Ovary (tissue), 9 donors: ENCODE data around the gene KAZALD1. TPM values are rescaled to one million over a fixed set of nuclear protein-coding genes. Genes with fewer than 3 reads are reported as not detected.

Source experiments
- DNase-seq, 5 donors: peaks; one replicate each; pipeline ENCODE4 v3.0.0-alpha.2; 2019 to 2020
- H3K27ac ChIP-seq, 2 donors: fragments of 200-600 bp; one replicate each; pipeline versions ENCODE4 v1.5.1 to v1.8.0; 2019 to 2022
- H3K27me3 ChIP-seq: fragments of 200-600 bp; one replicate; pipeline ENCODE4 v1.8.0; 2022
- H3K36me3 ChIP-seq: fragments of 200-600 bp; sonication (generic); one replicate; pipeline ENCODE4 v1.5.1; 2019
- H3K4me1 ChIP-seq: one replicate; pipeline ENCODE4 v1.8.1; 2013; ENCODE audit warnings: mild to moderate bottlenecking, moderate library complexity; ENCODE audit not compliant: insufficient read depth
- H3K4me3 ChIP-seq: fragments of 200-600 bp; sonication (generic); one replicate; pipeline ENCODE4 v1.5.1; 2017
- H3K9me3 ChIP-seq, 2 donors: fragments of 200-600 bp in 1 of 2; sonication (generic) in 1 of 2; one replicate each; pipeline versions ENCODE4 v1.5.1 to v1.8.1; 2013 to 2019; ENCODE audit warnings: mild to moderate bottlenecking in 1 of 2, moderate library complexity in 1 of 2
- CTCF ChIP-seq, 3 donors: fragments of 450-650 bp in 2 of 3; fragments of 200-600 bp in 1 of 3; IDR thresholded peaks; one replicate each; pipeline versions ENCODE4 v1.5.1 to v1.8.0; 2016 to 2022; ENCODE audit warnings: antibody characterized with exemption in 3 of 3, mild to moderate bottlenecking in 1 of 3
- EP300 ChIP-seq: sonication (generic); formaldehyde crosslinking; IDR thresholded peaks from one replicate; pipeline ENCODE4 v1.6.1; 2017; ENCODE audit warnings: antibody characterized with exemption
- POLR2A ChIP-seq: fragments of 450-650 bp; IDR thresholded peaks from one replicate; pipeline ENCODE4 v1.6.1; 2017; ENCODE audit warnings: antibody characterized with exemption, mild to moderate bottlenecking, moderate library complexity
- WGBS, 3 donors: extraction: QIAGEN DNeasy Blood & Tissue Kit in 1 of 3; methylation state at CpG; one replicate each; pipeline versions ENCODE4 v1.1.5 to v1.1.7; 2013 to 2017; 5-methylcytosine and 5-hydroxymethylcytosine counted together
- intact Hi-C, 4 donors: fragments of 100-400 bp; cut with DNase I; formaldehyde crosslinking; loops; one replicate each; pipeline versions ENCODE4 v1.11.0 to v1.15.1; 2022 to 2023
- polyA plus RNA-seq, 2 donors: library from polyadenylated mRNA; stranded (reverse); fragments of 200-250 nt in 1 of 2; fragments of 350-450 nt in 1 of 2; fragmentation: Illumina TruSeq in 1 of 2; extraction: RNeasy Lipid Tissue Mini Kit (QIAGEN cat#74804) in 1 of 2; gene quantifications; one replicate each; pipeline ENCODE4 v1.2.3, GENCODE V29; 2013 to 2014
- total RNA-seq, 7 donors: library from RNA; depleted of rRNA in 2 of 7; stranded (reverse); fragments of >200 nt in 2 of 7; fragmentation: NEBNext Ultra II Directional in 3 of 7; extraction: Animal tissue kit (Norgen Biotek cat#: 25700) in 3 of 7; gene quantifications; one replicate each; pipeline versions ENCODE4 v1.1.0 to v1.2.4, GENCODE V29; 2016 to 2023
- donor health status: DM: no; HTN: no; CAD: no; lungs with moderate emphysema.
- donor health status: DM: no; HTN: no; CAD: no.
- donor health status: Bipolar disorder and iron deficiency.
- donor health status: DM: yes; HTN: yes; CAD: no.
- donor health status: DM: no; HTN: no; CAD: no.
- donor health status: DM: yes; HTN: yes; CAD: no.

KAZALD1 gene
- total and polyA plus RNA-seq, 9 donors: 0.46 to 1.9 (median 0.94) TPM; not detected in 2

- H3K4me3 ChIP-seq: no peak overlapping the region
- TF ChIP-seq CTCF (IDR thresholded peaks at IDR 0.05) (peak; percentile 67 to 87 (median 82)), POLR2A (no peak)
- H3K36me3 ChIP-seq: no peaks in the 10 kb centered on the region
- H3K9me3 ChIP-seq: no peaks in the 10 kb centered on the region
- H3K27ac ChIP-seq: no peak overlapping the region
- WGBS, 3 donors: 16 to 19% (median 16%) methylated on average over 10 to 11 of the region's 11 CpGs
- no peaks in the 10 kb centered on the region for H3K27me3 ChIP-seq
- DNase-seq: peak; percentile 68 to 91 (median 87)
- H3K4me1 ChIP-seq: peaks cover 3% of the 10 kb centered on the region
- intact Hi-C loops: no loop called here
Observed at GRCh38 chr10:101014230-101014884, 47.4 kb upstream of the KAZALD1 start.

GRCh38 chr10:101014966-101015581 lies 46.7 kb upstream of the KAZALD1 start:
- WGBS, 3 donors: 30 to 44% (median 37%) methylated on average over 7 of the region's 7 CpGs
- intact Hi-C loops: no loop called here

GRCh38 chr10:101015582-101015973 lies 46.2 kb upstream of the KAZALD1 start:
- H3K27me3 ChIP-seq: no peaks in the 10 kb centered on the region
- H3K36me3 ChIP-seq: no peaks in the 10 kb centered on the region
- H3K9me3 ChIP-seq: no peaks in the 10 kb centered on the region
- H3K4me3 ChIP-seq: no peak overlapping the region
- no peak for DNase-seq
- no peak for TF ChIP-seq EP300
- no peak for TF ChIP-seq POLR2A
- TF ChIP-seq CTCF (IDR thresholded peaks at IDR 0.05): no peak
- intact Hi-C loops: no loop called here
- H3K4me1 ChIP-seq: peaks cover 3% of the 10 kb centered on the region
- H3K27ac ChIP-seq: no peak overlapping the region
- 85 to 86% (median 85%) methylated on average over 8 of the region's 8 CpGs for WGBS, 3 donors

More at GRCh38 chr10:101014966-101015581, 46.7 kb upstream of the KAZALD1 start:
- Histone ChIP-seq H3K27ac (no peak overlapping the region), H3K9me3 (no peaks in the 10 kb centered on the region), H3K4me1 (peaks cover 3% of the 10 kb centered on the region), H3K36me3 (no peaks in the 10 kb centered on the region), H3K4me3 (no peak overlapping the region), H3K27me3 (no peaks in the 10 kb centered on the region)
- no peak for TF ChIP-seq CTCF (IDR thresholded peaks at IDR 0.05)
- no peak for TF ChIP-seq POLR2A
- TF ChIP-seq EP300: no peak
- DNase-seq: no peak

- no peaks in the 10 kb centered on the region for H3K36me3 ChIP-seq
- no peaks in the 10 kb centered on the region for H3K27me3 ChIP-seq
- no peak overlapping the region for H3K27ac ChIP-seq
- 60 to 79% (median 71%) methylated on average over 5 of the region's 5 CpGs for WGBS, 3 donors
- peaks cover 3% of the 10 kb centered on the region for H3K4me1 ChIP-seq
- H3K4me3 ChIP-seq: no peak overlapping the region
- TF ChIP-seq POLR2A (no peak), CTCF (IDR thresholded peaks at IDR 0.05) (no peak), EP300 (no peak)
- DNase-seq: no peak
- intact Hi-C loops: no loop called here
- H3K9me3 ChIP-seq: no peaks in the 10 kb centered on the region
Observed at GRCh38 chr10:101016814-101017213, 45.0 kb upstream of the KAZALD1 start.
